Measurements from ENCODE around the gene ZFYVE16. TPM values are rescaled to one million over a fixed set of nuclear protein-coding genes. Genes with fewer than 3 reads are reported as not detected.

Gene ZFYVE16
- total and polyA plus RNA-seq, 11 donors: 10.3 to 53.2 (median 36.3) TPM

DNA sequence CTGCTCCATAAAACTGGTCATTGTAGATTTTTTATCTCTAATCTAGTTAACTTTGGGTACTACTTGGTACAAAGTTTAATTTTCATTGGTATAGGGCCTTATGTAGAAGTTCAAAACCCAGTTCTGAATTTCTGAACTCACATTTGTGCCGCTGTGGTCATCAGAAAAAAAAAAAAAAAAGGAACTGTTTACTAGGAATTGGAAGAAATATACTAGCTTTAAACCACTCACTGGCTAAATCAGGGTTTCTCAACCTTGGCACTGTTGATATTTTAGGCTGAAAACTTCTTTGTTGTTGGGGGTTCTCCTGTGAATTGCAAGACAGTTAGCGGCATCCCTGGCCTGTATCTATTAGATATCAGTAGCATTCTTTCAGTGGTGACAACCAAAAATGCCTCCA is 4.1 kb upstream of the ZFYVE16 start:
- Histone ChIP-seq H3K36me3 (no peaks in the 10 kb centered on the region), H3K9me3 (no peaks in the 10 kb centered on the region), H3K27me3 (no peaks in the 10 kb centered on the region), H3K27ac (peak overlapping the region in 1 of 12 donors; percentile 4), H3K4me3 (no peak overlapping the region), H3K4me1 (peaks cover 0 to 38% (median 7%) of the 10 kb centered on the region in 12 donors)
- ATAC-seq (no peak), DNase-seq (no peak)
- intact Hi-C loops (cut with DNase I): loop anchor here in 1 of 10 donors (10.0 kb wide), 2 partner anchors 149 to 309 kb away; partner anchors contain the start of gene SERINC5
- 79 to 89% (median 84%) methylated on average over 2 of the region's 2 CpGs for WGBS, 4 donors
- TF ChIP-seq POLR2A (IDR thresholded peaks at IDR 0.05): no peak
- TF ChIP-seq, protein P1, sequence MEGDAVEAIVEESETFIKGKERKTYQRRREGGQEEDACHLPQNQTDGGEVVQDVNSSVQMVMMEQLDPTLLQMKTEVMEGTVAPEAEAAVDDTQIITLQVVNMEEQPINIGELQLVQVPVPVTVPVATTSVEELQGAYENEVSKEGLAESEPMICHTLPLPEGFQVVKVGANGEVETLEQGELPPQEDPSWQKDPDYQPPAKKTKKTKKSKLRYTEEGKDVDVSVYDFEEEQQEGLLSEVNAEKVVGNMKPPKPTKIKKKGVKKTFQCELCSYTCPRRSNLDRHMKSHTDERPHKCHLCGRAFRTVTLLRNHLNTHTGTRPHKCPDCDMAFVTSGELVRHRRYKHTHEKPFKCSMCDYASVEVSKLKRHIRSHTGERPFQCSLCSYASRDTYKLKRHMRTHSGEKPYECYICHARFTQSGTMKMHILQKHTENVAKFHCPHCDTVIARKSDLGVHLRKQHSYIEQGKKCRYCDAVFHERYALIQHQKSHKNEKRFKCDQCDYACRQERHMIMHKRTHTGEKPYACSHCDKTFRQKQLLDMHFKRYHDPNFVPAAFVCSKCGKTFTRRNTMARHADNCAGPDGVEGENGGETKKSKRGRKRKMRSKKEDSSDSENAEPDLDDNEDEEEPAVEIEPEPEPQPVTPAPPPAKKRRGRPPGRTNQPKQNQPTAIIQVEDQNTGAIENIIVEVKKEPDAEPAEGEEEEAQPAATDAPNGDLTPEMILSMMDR (IDR thresholded peaks at IDR 0.05): no peak

DNA sequence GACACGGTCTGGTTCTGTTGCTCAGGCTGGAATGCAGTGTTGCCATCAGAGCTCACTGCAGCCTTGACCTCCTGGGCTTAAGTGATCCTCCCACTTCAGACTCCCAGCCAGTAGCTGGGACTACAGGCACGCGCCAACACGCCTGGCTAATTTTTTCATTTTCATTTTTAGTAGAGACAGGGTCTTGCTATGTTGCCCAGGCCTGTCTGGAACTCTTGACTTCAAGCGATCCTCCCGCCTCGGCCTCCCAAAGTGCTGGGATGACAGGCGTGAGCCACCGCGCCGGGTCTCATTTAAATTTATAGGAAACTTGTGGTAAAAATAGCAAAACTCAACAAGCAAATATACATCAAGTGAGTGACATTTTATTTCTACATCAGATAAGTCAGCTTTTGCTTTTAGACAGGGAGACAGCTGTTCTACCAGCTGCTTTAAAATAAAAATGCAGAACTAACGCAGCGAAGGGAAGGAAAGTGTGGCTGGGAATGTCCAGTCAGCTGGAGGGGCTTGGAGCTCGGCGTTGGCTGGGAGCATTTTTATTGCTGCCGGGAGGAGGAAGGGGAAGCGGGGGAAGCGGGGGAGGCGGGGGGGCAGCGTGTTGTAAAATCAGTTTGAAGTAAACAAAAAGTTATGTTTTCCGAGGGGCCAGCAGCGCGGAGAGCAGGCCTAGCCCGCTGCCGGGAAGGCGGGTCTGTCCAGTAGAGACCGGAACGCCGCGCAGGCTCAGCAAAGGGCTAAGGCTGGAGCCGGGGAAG is 707 bp upstream of the ZFYVE16 start:
- 14 to 21% (median 18%) methylated on average over 31 of the region's 31 CpGs for WGBS, 4 donors
- Histone ChIP-seq H3K36me3 (no peaks in the 10 kb centered on the region), H3K27me3 (no peaks in the 10 kb centered on the region), H3K27ac (peak overlapping the region; percentile 89 to 99 (median 96)), H3K9me3 (no peaks in the 10 kb centered on the region), H3K4me3 (peak overlapping the region; percentile 56 to 94 (median 77)), H3K4me1 (peaks cover 0 to 52% (median 30%) of the 10 kb centered on the region in 12 donors)
- TF ChIP-seq, protein P1 (IDR thresholded peaks at IDR 0.05): no peak
- TF ChIP-seq POLR2A (IDR thresholded peaks at IDR 0.05): no peak
- DNase-seq (peak in 4 of 5 donors; percentile 17 to 51 (median 34)), ATAC-seq (peak in 1 of 4 donors; percentile 79)
- intact Hi-C loops (cut with DNase I): loop anchor here in 3 of 10 donors (2.0 to 10.0 kb wide), 4 partner anchors 152 to 315 kb away; partner anchors contain the start of gene SERINC5 (in 1 of the 3)

DNA sequence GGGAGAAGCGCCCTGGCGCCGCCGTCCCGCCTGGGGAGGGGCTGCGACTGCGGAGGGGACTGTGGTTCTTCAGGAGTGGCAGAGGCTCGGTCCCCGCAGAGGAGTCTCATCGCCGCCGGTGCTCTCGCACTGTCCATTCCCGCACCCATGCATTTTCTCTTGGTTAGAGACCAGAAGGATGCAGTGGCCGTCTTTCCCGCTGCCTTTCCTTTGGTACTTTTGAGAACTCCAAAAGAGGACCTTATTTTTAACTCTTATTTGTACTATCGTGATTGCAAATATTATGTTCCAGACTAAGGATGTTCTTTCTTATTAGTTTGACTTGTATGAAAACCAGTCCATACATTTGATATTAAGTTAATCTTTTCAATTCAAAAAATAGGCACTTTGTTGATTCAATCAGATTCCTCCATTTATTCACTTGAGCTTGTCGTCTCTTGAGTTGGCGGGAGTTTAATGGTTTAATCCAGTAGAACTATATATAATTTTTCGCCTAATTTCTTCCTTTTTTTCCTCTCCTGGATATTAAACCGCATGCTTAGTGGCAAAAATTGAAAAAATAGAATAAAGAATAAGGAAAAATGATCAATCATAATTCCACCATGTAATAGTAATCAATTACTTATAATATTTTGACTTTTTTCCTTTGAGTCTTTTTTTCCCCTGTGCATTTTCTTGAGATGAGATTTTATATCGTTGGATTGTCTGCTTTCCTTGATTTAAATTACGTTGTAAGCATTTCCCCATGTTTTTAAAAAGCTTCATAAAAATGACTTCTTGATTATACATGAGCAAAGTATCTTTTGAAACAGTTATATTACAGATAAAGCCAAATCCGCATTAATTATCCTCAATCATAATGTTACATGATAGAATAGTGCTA is 861 bp downstream of the ZFYVE16 start:
- Histone ChIP-seq H3K4me3 (peak overlapping the region; percentile 56 to 94 (median 77)), H3K27me3 (no peaks in the 10 kb centered on the region), H3K4me1 (peaks cover 0 to 46% (median 30%) of the 10 kb centered on the region in 12 donors), H3K36me3 (peaks cover 0 to 10% (median 0%) of the 10 kb centered on the region in 9 donors), H3K27ac (peak overlapping the region; percentile 89 to 99 (median 96)), H3K9me3 (no peaks in the 10 kb centered on the region)
- TF ChIP-seq, protein P1 (IDR thresholded peaks at IDR 0.05): peak in 5 of 12 donors; percentile 5 to 50 (median 26)
- TF ChIP-seq POLR2A (IDR thresholded peaks at IDR 0.05): no peak
- ATAC-seq (peak; percentile 40 to 76 (median 70)), DNase-seq (peak in 4 of 5 donors; percentile 70 to 76 (median 74))
- WGBS, 4 donors: 6 to 7% (median 6%) methylated on average over 23 to 24 of the region's 24 CpGs
- intact Hi-C loops (cut with DNase I): loop anchor here in 2 of 10 donors (5.0 to 10.0 kb wide), 3 partner anchors 154 to 316 kb away; partner anchors contain the start of gene SERINC5 (in 1 of the 2)

All from heart left ventricle (tissue), 16 donors.